Spleen (tissue), 11 donors: ENCODE data around the gene TNP2. TPM values are rescaled to one million over a fixed set of nuclear protein-coding genes. Genes with fewer than 3 reads are reported as not detected.
A peak's percentile ranks its signal among the peaks of the same experiment; 100 is the strongest.

Source experiments
- DNase-seq: peaks from one replicate; pipeline ENCODE4 v3.0.0-alpha.2; 2020
- H3K27ac ChIP-seq, 8 donors: fragments of 200-600 bp; sonication (generic) in 7 of 8; 1 replicate in 4 of 8; 2 replicates in 4 of 8; pipeline versions ENCODE4 v1.5.0 to v1.8.0; 2016 to 2021; ENCODE audit warnings: inconsistent platforms in 4 of 8, mild to moderate bottlenecking in 4 of 8, moderate library complexity in 1 of 8
- H3K27me3 ChIP-seq, 7 donors: fragments of 200-600 bp; sonication (generic) in 6 of 7; replicated peaks in 1 of 7; 1 replicate in 4 of 7; 2 replicates in 3 of 7; pipeline versions ENCODE4 v1.5.0 to v1.8.0; 2016 to 2021; ENCODE audit warnings: inconsistent platforms in 3 of 7, mild to moderate bottlenecking in 1 of 7
- H3K36me3 ChIP-seq, 6 donors: fragments of 200-600 bp; sonication (generic) in 5 of 6; 1 replicate in 4 of 6; 2 replicates in 2 of 6; pipeline versions ENCODE4 v1.5.0 to v1.8.0; 2016 to 2021; ENCODE audit warnings: inconsistent platforms in 2 of 6
- H3K4me1 ChIP-seq, 6 donors: fragments of 200-600 bp; sonication (generic) in 5 of 6; 1 replicate in 3 of 6; 2 replicates in 3 of 6; pipeline versions ENCODE4 v1.5.0 to v1.8.0; 2016 to 2021; ENCODE audit warnings: inconsistent platforms in 3 of 6
- H3K4me3 ChIP-seq, 8 donors: fragments of 200-600 bp; sonication (generic) in 7 of 8; 1 replicate in 4 of 8; 2 replicates in 4 of 8; pipeline versions ENCODE4 v1.5.0 to v1.8.0; 2016 to 2021; ENCODE audit warnings: inconsistent platforms in 4 of 8, mild to moderate bottlenecking in 4 of 8, moderate library complexity in 2 of 8
- H3K9me3 ChIP-seq, 8 donors: fragments of 200-600 bp; sonication (generic) in 7 of 8; 1 replicate in 4 of 8; 2 replicates in 4 of 8; pipeline versions ENCODE4 v1.5.0 to v1.8.0; 2016 to 2021; ENCODE audit warnings: inconsistent platforms in 4 of 8
- CTCF ChIP-seq, 11 experiments: fragments of 200-600 bp in 7 of 11; fragments of 450-650 bp in 4 of 11; sonication (generic) in 4 of 11; IDR thresholded peaks in 8 of 11; conservative IDR thresholded peaks in 3 of 11; 1 replicate in 7 of 11; 2 replicates in 4 of 11; pipeline versions ENCODE4 v1.4.0 to v1.8.0; 2016 to 2021; ENCODE audit warnings: antibody characterized with exemption in 11 of 11, inconsistent platforms in 4 of 11, mild to moderate bottlenecking in 1 of 11
- POLR2A ChIP-seq, 3 donors: fragments of 450-650 bp; IDR thresholded peaks; one replicate each; pipeline ENCODE4 v1.5.1; 2017; ENCODE audit warnings: antibody characterized with exemption in 3 of 3, mild to moderate bottlenecking in 1 of 3
- POLR2AphosphoS5 ChIP-seq, 3 donors: sonication (generic); formaldehyde crosslinking; IDR thresholded peaks; one replicate each; pipeline ENCODE4 v1.5.1; 2017; ENCODE audit warnings: antibody characterized with exemption in 3 of 3
- WGBS, 5 donors: extraction: QIAGEN DNeasy Blood & Tissue Kit in 3 of 5; methylation state at CpG; one replicate each; pipeline versions ENCODE4 v1.1.5 to v1.1.7; 2013 to 2018; 5-methylcytosine and 5-hydroxymethylcytosine counted together
- intact Hi-C: fragments of 100-400 bp; cut with DNase I; formaldehyde crosslinking; loops from one replicate; pipeline ENCODE4 v1.15.0; 2023; ENCODE audit warnings: low total_unique reads
- polyA plus RNA-seq, 3 donors: library from polyadenylated mRNA; stranded (reverse); fragments of 200-250 nt; gene quantifications; one replicate each; pipeline ENCODE4 v1.2.1, GENCODE V29; 2013
- total RNA-seq, 7 donors: library from RNA; depleted of rRNA in 3 of 7; stranded (reverse); fragments of >200 nt in 3 of 7; fragmentation: NEBNext Ultra II Directional in 4 of 7; extraction: Animal tissue kit (Norgen Biotek cat#: 25700) in 4 of 7; gene quantifications; one replicate each; pipeline versions ENCODE4 v1.1.0 to v1.2.1, GENCODE V29; 2016 to 2021
- donor health status: healthy with polysubstance abuse.
- donor health status: DM: no; HTN: no; CAD: no; lungs with moderate emphysema.
- donor health status: DM: no; HTN: no; CAD: no.
- donor health status: Bipolar disorder and iron deficiency.
- donor health status: healthy.
- donor health status: DM: no; HTN: no; CAD: no.
- donor health status: DM: yes; HTN: yes; CAD: no.

TNP2 gene
- total and polyA plus RNA-seq, 10 donors, result not detected

- H3K27me3 ChIP-seq, result no peaks in the 10 kb centered on the region
- H3K9me3 ChIP-seq, result no peaks in the 10 kb centered on the region
- H3K36me3 ChIP-seq, result no peaks in the 10 kb centered on the region
- H3K4me1 ChIP-seq, result peaks cover 13 to 36% (median 23%) of the 10 kb centered on the region in 6 donors
- 87 to 91% (median 89%) methylated on average over 8 of the region's 8 CpGs for WGBS, 5 donors
- intact Hi-C loops, result no loop called here
- no peak overlapping the region for H3K4me3 ChIP-seq
- no peak for TF ChIP-seq CTCF (IDR thresholded peaks at IDR 0.05 in 8 of 11, conservative IDR thresholded peaks at IDR 0.05 in 3 of 11)
- TF ChIP-seq POLR2A (IDR thresholded peaks at IDR 0.05), result no peak
- no peak for TF ChIP-seq POLR2AphosphoS5 (IDR thresholded peaks at IDR 0.05)
- DNase-seq, result no peak
- no peak overlapping the region for H3K27ac ChIP-seq
Observed at GRCh38 chr16:11262915-11263314, 6.2 kb downstream of the TNP2 start.

- TF ChIP-seq POLR2AphosphoS5 (IDR thresholded peaks at IDR 0.05) (no peak), CTCF (IDR thresholded peaks at IDR 0.05 in 8 of 11, conservative IDR thresholded peaks at IDR 0.05 in 3 of 11) (no peak), POLR2A (IDR thresholded peaks at IDR 0.05) (no peak)
- 85 to 93% (median 87%) methylated on average over 3 of the region's 3 CpGs for WGBS, 5 donors
Observed at GRCh38 chr16:11260596-11260966, 8.5 kb downstream of the TNP2 start.

GRCh38 chr16:11259655-11260595 is 9.2 kb downstream of the TNP2 start:
- intact Hi-C loops, result loop anchor here (5.0 kb wide), 2 partner anchors 97 to 298 kb away; no protein-coding TSS in a partner anchor
- H3K27ac ChIP-seq, result peak overlapping the region in 4 of 8 donors; percentile 58 to 80 (median 66)

More at GRCh38 chr16:11260596-11260966, 8.5 kb downstream of the TNP2 start:
- H3K4me1 ChIP-seq, result peaks cover 22 to 52% (median 38%) of the 10 kb centered on the region in 6 donors
- no peaks in the 10 kb centered on the region for H3K36me3 ChIP-seq
- H3K4me3 ChIP-seq, result no peak overlapping the region
- intact Hi-C loops, result no loop called here
- no peak for DNase-seq
- H3K27ac ChIP-seq, result peak overlapping the region in 1 of 8 donors; percentile 80
- H3K27me3 ChIP-seq, result no peaks in the 10 kb centered on the region
- no peaks in the 10 kb centered on the region for H3K9me3 ChIP-seq

More at GRCh38 chr16:11259655-11260595, 9.2 kb downstream of the TNP2 start:
- H3K4me3 ChIP-seq, result no peak overlapping the region
- peaks cover 0 to 4% (median 0%) of the 10 kb centered on the region in 7 donors for H3K27me3 ChIP-seq
- H3K4me1 ChIP-seq, result peaks cover 22 to 58% (median 42%) of the 10 kb centered on the region in 6 donors
- H3K36me3 ChIP-seq, result peaks cover 0 to 3% (median 0%) of the 10 kb centered on the region in 6 donors
- H3K9me3 ChIP-seq, result no peaks in the 10 kb centered on the region
- TF ChIP-seq POLR2AphosphoS5 (IDR thresholded peaks at IDR 0.05), result no peak
- TF ChIP-seq POLR2A (IDR thresholded peaks at IDR 0.05), result no peak
- no peak for TF ChIP-seq CTCF (IDR thresholded peaks at IDR 0.05 in 8 of 11, conservative IDR thresholded peaks at IDR 0.05 in 3 of 11)
- 89 to 91% (median 90%) methylated on average over 12 of the region's 12 CpGs for whole genome bisulfite sequencing, 5 donors
- DNase-seq, result no peak
